Fibroblast of peridontal ligament (primary cell): ENCODE measurements around the gene CREBRF.
"Not testable (repeated sequence)": the region's sequence is repeated elsewhere in the genome, so short reads cannot be mapped to it uniquely, and the experiment has no call there.

Experiments used
- DNase-seq: peaks from one replicate; pipeline ENCODE4 v3.0.0-alpha.2; 2010; ENCODE audit errors: extremely low read depth

Gene CREBRF

GRCh38 chr5:173055983-173056782, at the start of gene CREBRF:
Gene CREBRF (plus strand): TSS chr5:173056352. CDS start chr5:173080776, 24,424 bp downstream.
- peak; percentile 93 for DNase-seq

GRCh38 chr5:173010021-173010420, 46.1 kb upstream of the CREBRF start:
- DNase-seq = no peak

- DNase-seq = peak; percentile 34
These were observed 45.3 kb upstream of the CREBRF start for GRCh38 chr5:173010547-173011464.

- DNase-seq = no peak
These were observed 44.6 kb upstream of the CREBRF start for GRCh38 chr5:173011566-173011965.

GRCh38 chr5:173012882-173013281, 43.3 kb upstream of the CREBRF start:
- DNase-seq = no peak

GRCh38 chr5:173014671-173015070, 41.5 kb upstream of the CREBRF start:
- DNase-seq = no peak

GRCh38 chr5:173015192-173015591, 41.0 kb upstream of the CREBRF start:
- no peak for DNase-seq

- DNase-seq = no peak
These were observed 40.3 kb upstream of the CREBRF start for GRCh38 chr5:173015598-173016455.

- peak; percentile 91 for DNase-seq
These were observed 39.5 kb upstream of the CREBRF start for GRCh38 chr5:173016598-173017046.

GRCh38 chr5:173017087-173017486, 39.1 kb upstream of the CREBRF start:
- DNase-seq = not testable (repeated sequence)

GRCh38 chr5:173018358-173018757, 37.8 kb upstream of the CREBRF start:
- DNase-seq = no peak

GRCh38 chr5:173020154-173020581, 36.0 kb upstream of the CREBRF start:
- DNase-seq = peak; percentile 51

GRCh38 chr5:173020643-173021042, 35.5 kb upstream of the CREBRF start:
- DNase-seq = no peak

- DNase-seq = no peak
These were observed 30.5 kb upstream of the CREBRF start for GRCh38 chr5:173025651-173026050.

- no peak for DNase-seq
These were observed 28.2 kb upstream of the CREBRF start for GRCh38 chr5:173027905-173028304.

- DNase-seq = no peak
These were observed 27.3 kb upstream of the CREBRF start for GRCh38 chr5:173028811-173029327.

- DNase-seq = no peak
These were observed 26.6 kb upstream of the CREBRF start for GRCh38 chr5:173029499-173029921.

GRCh38 chr5:173032096-173032495, 24.1 kb upstream of the CREBRF start:
- DNase-seq = not testable (repeated sequence)

GRCh38 chr5:173032730-173033129, 23.4 kb upstream of the CREBRF start:
- DNase-seq = no peak

GRCh38 chr5:173033923-173034322, 22.2 kb upstream of the CREBRF start:
- no peak for DNase-seq
